ENCODE results near the gene SLCO1B1. TPM values are rescaled to one million over a fixed set of nuclear protein-coding genes. Genes with fewer than 3 reads are reported as not detected.
"Not testable (repeated sequence)": the region's sequence is repeated elsewhere in the genome, so short reads cannot be mapped to it uniquely, and the experiment has no call there.

SLCO1B1 gene
- polyA plus RNA-seq (2013, experiment 1 of 2) = not detected
- not detected for polyA plus RNA-seq (2013, experiment 2 of 2)

- Histone ChIP-seq H3K9me3 (ENCODE audit: insufficient read depth, low read depth, low read length) (no peaks in the 10 kb centered on the region), H3K36me3 (ENCODE audit: insufficient read depth, low read length) (no peaks in the 10 kb centered on the region), H3K27ac (ENCODE audit: low read depth, low read length) (no peak within 1 kb of the TSS)
Observed at GRCh38 chr12:21130998-21131397, at the start of gene SLCO1B1. SLCO1B1 (plus strand) TSS chr12:21131194; CDS start chr12:21141575, 10,381 bp downstream.

GRCh38 chr12:21084753-21085152 lies 46.2 kb upstream of the SLCO1B1 start:
- not testable (repeated sequence) for H3K27me3 ChIP-seq (ENCODE audit: insufficient read depth, low read length); H3K27ac ChIP-seq (ENCODE audit: low read depth, low read length); H3K36me3 ChIP-seq (ENCODE audit: insufficient read depth, low read length); H3K9ac ChIP-seq (ENCODE audit: low read depth, low read length); H3K4me1 ChIP-seq (ENCODE audit: insufficient read depth, low read length); H3K4me3 ChIP-seq (ENCODE audit: low read length)
- peaks cover 12% of the 10 kb centered on the region for H3K9me3 ChIP-seq (ENCODE audit: insufficient read depth, low read depth, low read length)
- WGBS = 81% methylated on average over 1 of the region's 2 CpGs

More at GRCh38 chr12:21130998-21131397, at the start of gene SLCO1B1:
- Histone ChIP-seq H3K4me3 (ENCODE audit: low read length) (no peak within 1 kb of the TSS), H3K9ac (ENCODE audit: low read depth, low read length) (no peak within 1 kb of the TSS), H3K4me1 (ENCODE audit: insufficient read depth, low read length) (no peaks in the 10 kb centered on the region), H3K27me3 (ENCODE audit: insufficient read depth, low read length) (no peaks in the 10 kb centered on the region)
- no CpG with 5 or more reads among the region's 3 CpGs for WGBS

- H3K9ac ChIP-seq (ENCODE audit: low read depth, low read length) = no peak overlapping the region
- no peaks in the 10 kb centered on the region for H3K4me1 ChIP-seq (ENCODE audit: insufficient read depth, low read length)
- no peak overlapping the region for H3K4me3 ChIP-seq (ENCODE audit: low read length)
- no peak overlapping the region for H3K27ac ChIP-seq (ENCODE audit: low read depth, low read length)
- WGBS = 95% methylated on average over 4 of the region's 4 CpGs
- no peaks in the 10 kb centered on the region for H3K27me3 ChIP-seq (ENCODE audit: insufficient read depth, low read length)
- H3K9me3 ChIP-seq (ENCODE audit: insufficient read depth, low read depth, low read length) = no peaks in the 10 kb centered on the region
- H3K36me3 ChIP-seq (ENCODE audit: insufficient read depth, low read length) = no peaks in the 10 kb centered on the region
Observed at GRCh38 chr12:21111732-21112131, 19.3 kb upstream of the SLCO1B1 start.

- no peaks in the 10 kb centered on the region for H3K27me3 ChIP-seq (ENCODE audit: insufficient read depth, low read length)
- H3K4me1 ChIP-seq (ENCODE audit: insufficient read depth, low read length) = no peaks in the 10 kb centered on the region
- no peaks in the 10 kb centered on the region for H3K36me3 ChIP-seq (ENCODE audit: insufficient read depth, low read length)
- 96% methylated on average over 7 of the region's 7 CpGs for WGBS
- no peak overlapping the region for H3K4me3 ChIP-seq (ENCODE audit: low read length)
- no peaks in the 10 kb centered on the region for H3K9me3 ChIP-seq (ENCODE audit: insufficient read depth, low read depth, low read length)
- no peak overlapping the region for H3K9ac ChIP-seq (ENCODE audit: low read depth, low read length)
- H3K27ac ChIP-seq (ENCODE audit: low read depth, low read length) = no peak overlapping the region
Observed at GRCh38 chr12:21113266-21113665, 17.7 kb upstream of the SLCO1B1 start.

- Histone ChIP-seq H3K9me3 (ENCODE audit: insufficient read depth, low read depth, low read length) (no peaks in the 10 kb centered on the region), H3K27ac (ENCODE audit: low read depth, low read length) (no peak overlapping the region), H3K36me3 (ENCODE audit: insufficient read depth, low read length) (no peaks in the 10 kb centered on the region), H3K9ac (ENCODE audit: low read depth, low read length) (no peak overlapping the region), H3K27me3 (ENCODE audit: insufficient read depth, low read length) (no peaks in the 10 kb centered on the region), H3K4me3 (ENCODE audit: low read length) (no peak overlapping the region), H3K4me1 (ENCODE audit: insufficient read depth, low read length) (peaks cover 8% of the 10 kb centered on the region; the same call in 1 of the 2 replicates)
- WGBS = 91% methylated on average over 3 of the region's 3 CpGs
Observed at GRCh38 chr12:21117995-21118394, 13.0 kb upstream of the SLCO1B1 start.

- no peak overlapping the region for H3K9ac ChIP-seq (ENCODE audit: low read depth, low read length)
- H3K27ac ChIP-seq (ENCODE audit: low read depth, low read length) = no peak overlapping the region
- no peaks in the 10 kb centered on the region for H3K9me3 ChIP-seq (ENCODE audit: insufficient read depth, low read depth, low read length)
- peaks cover 8% of the 10 kb centered on the region; the same call in 1 of the 2 replicates for H3K4me1 ChIP-seq (ENCODE audit: insufficient read depth, low read length)
- no peak overlapping the region for H3K4me3 ChIP-seq (ENCODE audit: low read length)
- H3K27me3 ChIP-seq (ENCODE audit: insufficient read depth, low read length) = no peaks in the 10 kb centered on the region
- H3K36me3 ChIP-seq (ENCODE audit: insufficient read depth, low read length) = no peaks in the 10 kb centered on the region
- WGBS = 100% methylated on average over 1 of the region's 1 CpG
Observed at GRCh38 chr12:21118760-21119159, 12.2 kb upstream of the SLCO1B1 start.

- Histone ChIP-seq H3K4me1 (ENCODE audit: insufficient read depth, low read length) (no peaks in the 10 kb centered on the region), H3K9ac (ENCODE audit: low read depth, low read length) (no peak overlapping the region), H3K4me3 (ENCODE audit: low read length) (no peak overlapping the region), H3K27me3 (ENCODE audit: insufficient read depth, low read length) (no peaks in the 10 kb centered on the region), H3K36me3 (ENCODE audit: insufficient read depth, low read length) (no peaks in the 10 kb centered on the region), H3K9me3 (ENCODE audit: insufficient read depth, low read depth, low read length) (no peaks in the 10 kb centered on the region), H3K27ac (ENCODE audit: low read depth, low read length) (no peak overlapping the region)
- 83% methylated on average over 3 of the region's 3 CpGs for WGBS
Observed at GRCh38 chr12:21129351-21129750, 1.6 kb upstream of the SLCO1B1 start.

GRCh38 chr12:21129906-21130305 lies 1.1 kb upstream of the SLCO1B1 start:
- Histone ChIP-seq H3K9ac (ENCODE audit: low read depth, low read length) (no peak overlapping the region), H3K27me3 (ENCODE audit: insufficient read depth, low read length) (no peaks in the 10 kb centered on the region), H3K27ac (ENCODE audit: low read depth, low read length) (no peak overlapping the region), H3K4me1 (ENCODE audit: insufficient read depth, low read length) (no peaks in the 10 kb centered on the region), H3K4me3 (ENCODE audit: low read length) (no peak overlapping the region), H3K9me3 (ENCODE audit: insufficient read depth, low read depth, low read length) (no peaks in the 10 kb centered on the region), H3K36me3 (ENCODE audit: insufficient read depth, low read length) (no peaks in the 10 kb centered on the region)
- WGBS = 91% methylated on average over 1 of the region's 1 CpG

GRCh38 chr12:21137318-21137999 lies 6.5 kb downstream of the SLCO1B1 start:
- H3K4me3 ChIP-seq (ENCODE audit: low read length); H3K27me3 ChIP-seq (ENCODE audit: insufficient read depth, low read length); H3K9ac ChIP-seq (ENCODE audit: low read depth, low read length); H3K4me1 ChIP-seq (ENCODE audit: insufficient read depth, low read length); H3K9me3 ChIP-seq (ENCODE audit: insufficient read depth, low read depth, low read length); H3K36me3 ChIP-seq (ENCODE audit: insufficient read depth, low read length); H3K27ac ChIP-seq (ENCODE audit: low read depth, low read length): not testable (repeated sequence)
- WGBS = 92% methylated on average over 14 of the region's 14 CpGs

GRCh38 chr12:21138016-21138415 lies 7.0 kb downstream of the SLCO1B1 start:
- Histone ChIP-seq H3K27ac (ENCODE audit: low read depth, low read length) (no peak overlapping the region), H3K27me3 (ENCODE audit: insufficient read depth, low read length) (no peaks in the 10 kb centered on the region), H3K9me3 (ENCODE audit: insufficient read depth, low read depth, low read length) (peaks cover 10% of the 10 kb centered on the region), H3K36me3 (ENCODE audit: insufficient read depth, low read length) (no peaks in the 10 kb centered on the region), H3K4me1 (ENCODE audit: insufficient read depth, low read length) (no peaks in the 10 kb centered on the region), H3K9ac (ENCODE audit: low read depth, low read length) (no peak overlapping the region), H3K4me3 (ENCODE audit: low read length) (no peak overlapping the region)
- 100% methylated on average over 1 of the region's 2 CpGs for WGBS

- H3K9ac ChIP-seq (ENCODE audit: low read depth, low read length) = no peak overlapping the region
- H3K27ac ChIP-seq (ENCODE audit: low read depth, low read length) = no peak overlapping the region
- no peaks in the 10 kb centered on the region for H3K9me3 ChIP-seq (ENCODE audit: insufficient read depth, low read depth, low read length)
- no peaks in the 10 kb centered on the region for H3K27me3 ChIP-seq (ENCODE audit: insufficient read depth, low read length)
- no peak overlapping the region for H3K4me3 ChIP-seq (ENCODE audit: low read length)
- H3K36me3 ChIP-seq (ENCODE audit: insufficient read depth, low read length) = no peaks in the 10 kb centered on the region
- no peaks in the 10 kb centered on the region for H3K4me1 ChIP-seq (ENCODE audit: insufficient read depth, low read length)
Observed at GRCh38 chr12:21144309-21144708, 13.3 kb downstream of the SLCO1B1 start.

GRCh38 chr12:21149861-21150260 lies 18.9 kb downstream of the SLCO1B1 start:
- not testable (repeated sequence) for H3K27ac ChIP-seq (ENCODE audit: low read depth, low read length)

More at GRCh38 chr12:21149861-21150260, 18.9 kb downstream of the SLCO1B1 start:
- not testable (repeated sequence) for H3K9me3 ChIP-seq (ENCODE audit: insufficient read depth, low read depth, low read length); H3K4me3 ChIP-seq (ENCODE audit: low read length); H3K27me3 ChIP-seq (ENCODE audit: insufficient read depth, low read length); H3K36me3 ChIP-seq (ENCODE audit: insufficient read depth, low read length); H3K4me1 ChIP-seq (ENCODE audit: insufficient read depth, low read length); H3K9ac ChIP-seq (ENCODE audit: low read depth, low read length)
- 48% methylated on average over 5 of the region's 5 CpGs for WGBS

All from HUES64 (cell line).